AG04449 (cell line): ENCODE measurements around the gene FPR2.

ENCODE experiments used
- CTCF ChIA-PET: fragments of 350-600 bp; formaldehyde crosslinking; extraction: SDS; loops from one replicate; lab custom pipeline; 2021; ENCODE audit warnings: antibody characterized with exemption; lab: Yijun Ruan, JAX
- POLR2A ChIA-PET: fragments of 400-600, 350-600 bp; formaldehyde crosslinking; extraction: SDS; loops from one replicate; lab custom pipeline; 2020; ENCODE audit warnings: antibody characterized with exemption, inconsistent platforms; lab: Yijun Ruan, JAX
- DNase-seq: peaks from one replicate; pipeline ENCODE4 v3.0.0-alpha.2; 2010; ENCODE audit warnings: low read depth, low spot score
- H3K4me3 ChIP-seq: 2 replicates; pipeline ENCODE4 v1.5.1; 2011; ENCODE audit warnings: low read depth, mild to moderate bottlenecking, control low read depth, low read length
- TF ChIP-seq, protein P1 (sequence below): IDR thresholded peaks from one replicate; pipeline ENCODE4 v1.5.1; 2011; ENCODE audit warnings: mild to moderate bottlenecking, moderate library complexity, low read length, control low read depth, inconsistent platforms; ENCODE audit not compliant: insufficient read depth; ENCODE audit errors: missing control alignments

The FPR2 gene

GRCh38 chr19:51746731-51747130, 14.2 kb upstream of the FPR2 start:
- no peak for DNase-seq
- POLR2A ChIA-PET = no interaction called here
- CTCF ChIA-PET = no interaction called here
- H3K4me3 ChIP-seq = no peak overlapping the region
- TF ChIP-seq, protein P1, sequence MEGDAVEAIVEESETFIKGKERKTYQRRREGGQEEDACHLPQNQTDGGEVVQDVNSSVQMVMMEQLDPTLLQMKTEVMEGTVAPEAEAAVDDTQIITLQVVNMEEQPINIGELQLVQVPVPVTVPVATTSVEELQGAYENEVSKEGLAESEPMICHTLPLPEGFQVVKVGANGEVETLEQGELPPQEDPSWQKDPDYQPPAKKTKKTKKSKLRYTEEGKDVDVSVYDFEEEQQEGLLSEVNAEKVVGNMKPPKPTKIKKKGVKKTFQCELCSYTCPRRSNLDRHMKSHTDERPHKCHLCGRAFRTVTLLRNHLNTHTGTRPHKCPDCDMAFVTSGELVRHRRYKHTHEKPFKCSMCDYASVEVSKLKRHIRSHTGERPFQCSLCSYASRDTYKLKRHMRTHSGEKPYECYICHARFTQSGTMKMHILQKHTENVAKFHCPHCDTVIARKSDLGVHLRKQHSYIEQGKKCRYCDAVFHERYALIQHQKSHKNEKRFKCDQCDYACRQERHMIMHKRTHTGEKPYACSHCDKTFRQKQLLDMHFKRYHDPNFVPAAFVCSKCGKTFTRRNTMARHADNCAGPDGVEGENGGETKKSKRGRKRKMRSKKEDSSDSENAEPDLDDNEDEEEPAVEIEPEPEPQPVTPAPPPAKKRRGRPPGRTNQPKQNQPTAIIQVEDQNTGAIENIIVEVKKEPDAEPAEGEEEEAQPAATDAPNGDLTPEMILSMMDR = no peak

- TF ChIP-seq, protein P1 = no peak
Measured at GRCh38 chr19:51749979-51750378, 11.0 kb upstream of the FPR2 start.

DNA sequence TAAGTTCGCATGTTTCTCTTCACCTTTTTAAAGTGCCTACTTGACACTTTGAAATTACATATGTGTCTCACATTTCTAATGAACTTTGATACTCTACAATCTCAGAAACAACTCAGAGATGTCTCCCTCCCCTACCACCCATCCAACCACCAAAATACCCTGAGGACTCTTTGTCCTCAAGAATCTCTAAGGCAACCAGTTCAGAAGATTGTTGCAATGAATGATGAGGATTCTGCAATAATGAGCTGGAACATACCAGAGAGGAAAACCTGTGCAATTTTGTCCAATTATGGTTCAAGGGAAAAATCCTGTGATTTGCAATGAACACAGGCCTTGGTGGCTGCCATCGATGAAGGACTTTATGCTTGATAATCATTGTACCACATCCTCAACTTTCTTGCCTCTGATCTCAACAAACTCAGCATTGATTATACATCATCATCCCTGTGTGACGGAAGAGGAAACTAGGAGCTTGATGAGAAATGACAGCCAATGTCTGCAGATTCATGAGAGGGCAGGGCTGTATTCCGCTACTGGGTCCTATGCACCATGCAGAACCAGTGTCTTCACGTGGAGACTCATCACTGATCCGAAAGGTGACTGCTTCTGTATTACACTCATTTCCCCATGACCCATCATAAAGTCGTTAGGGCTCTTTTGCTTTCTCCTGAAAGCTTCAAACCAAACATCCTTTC, 10.4 kb upstream of the FPR2 start:
- TF ChIP-seq, protein P1 = no peak
- no peak for DNase-seq
- CTCF ChIA-PET = no interaction called here
- no peak overlapping the region for H3K4me3 ChIP-seq
- POLR2A ChIA-PET = no interaction called here

More at GRCh38 chr19:51749979-51750378, 11.0 kb upstream of the FPR2 start:
- CTCF ChIA-PET = no interaction called here
- H3K4me3 ChIP-seq = no peak overlapping the region
- no peak for DNase-seq
- POLR2A ChIA-PET = no interaction called here

- H3K4me3 ChIP-seq = no peak within 1 kb of the TSS
- ChIA-PET CTCF (no interaction called here), POLR2A (no interaction called here)
- no peak for DNase-seq
- TF ChIP-seq, protein P1 = no peak
Measured at GRCh38 chr19:51751655-51752054, 9.3 kb upstream of the FPR2 start, which contains the start of gene FPR1. Gene FPR1, minus strand, starts transcription at chr19:51751878. Its CDS starts 4,884 bp downstream, at chr19:51746994.

DNA sequence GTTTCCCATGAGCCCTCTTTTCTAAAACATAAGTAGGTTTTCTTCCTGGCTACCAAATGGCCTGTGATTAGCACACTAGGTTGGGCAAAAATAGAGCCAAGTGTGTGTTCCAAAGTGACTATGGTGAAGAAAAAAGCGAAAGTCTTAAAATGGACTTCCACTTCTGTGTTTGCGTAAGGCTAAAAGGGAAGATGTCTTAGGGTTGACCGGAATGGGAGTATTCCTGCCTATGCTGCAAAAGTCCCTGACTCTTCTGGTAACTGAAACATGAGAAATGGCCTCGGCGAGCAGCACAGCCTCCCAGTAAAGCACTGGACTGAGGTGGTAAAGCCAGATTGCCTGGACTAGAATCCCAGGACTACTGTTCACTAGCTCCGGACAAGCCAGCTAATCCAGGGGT, 6.9 kb upstream of the FPR2 start:
- TF ChIP-seq, protein P1 = no peak
- CTCF ChIA-PET = no interaction called here
- no peak for DNase-seq
- H3K4me3 ChIP-seq = no peak overlapping the region
- POLR2A ChIA-PET = no interaction called here

- ChIA-PET POLR2A (no interaction called here), CTCF (no interaction called here)
- TF ChIP-seq, protein P1 = no peak
- no peak for DNase-seq
- H3K4me3 ChIP-seq = no peak overlapping the region
Measured at GRCh38 chr19:51754770-51755169, 6.2 kb upstream of the FPR2 start.
